ENCODE results near the gene CISTR.

- no peak for TF ChIP-seq POLR2A (IDR thresholded peaks at IDR 0.05)
- TF ChIP-seq, protein P1, sequence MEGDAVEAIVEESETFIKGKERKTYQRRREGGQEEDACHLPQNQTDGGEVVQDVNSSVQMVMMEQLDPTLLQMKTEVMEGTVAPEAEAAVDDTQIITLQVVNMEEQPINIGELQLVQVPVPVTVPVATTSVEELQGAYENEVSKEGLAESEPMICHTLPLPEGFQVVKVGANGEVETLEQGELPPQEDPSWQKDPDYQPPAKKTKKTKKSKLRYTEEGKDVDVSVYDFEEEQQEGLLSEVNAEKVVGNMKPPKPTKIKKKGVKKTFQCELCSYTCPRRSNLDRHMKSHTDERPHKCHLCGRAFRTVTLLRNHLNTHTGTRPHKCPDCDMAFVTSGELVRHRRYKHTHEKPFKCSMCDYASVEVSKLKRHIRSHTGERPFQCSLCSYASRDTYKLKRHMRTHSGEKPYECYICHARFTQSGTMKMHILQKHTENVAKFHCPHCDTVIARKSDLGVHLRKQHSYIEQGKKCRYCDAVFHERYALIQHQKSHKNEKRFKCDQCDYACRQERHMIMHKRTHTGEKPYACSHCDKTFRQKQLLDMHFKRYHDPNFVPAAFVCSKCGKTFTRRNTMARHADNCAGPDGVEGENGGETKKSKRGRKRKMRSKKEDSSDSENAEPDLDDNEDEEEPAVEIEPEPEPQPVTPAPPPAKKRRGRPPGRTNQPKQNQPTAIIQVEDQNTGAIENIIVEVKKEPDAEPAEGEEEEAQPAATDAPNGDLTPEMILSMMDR (IDR thresholded peaks at IDR 0.05): no peak
Observed at GRCh38 chr12:53703756-53704155, 48.0 kb downstream of the CISTR start.
